H1 (cell line): Measurements from ENCODE around the gene COL11A1. TPM values are rescaled to one million over a fixed set of nuclear protein-coding genes. Genes with fewer than 3 reads are reported as not detected.

ENCODE experiments used
- CTCF ChIA-PET: fragments of 300-600 bp; sonication (Branson Sonifier 250); formaldehyde crosslinking; loops from one replicate; lab custom pipeline; 2021; ENCODE audit not compliant: partially characterized antibody; lab: Charles Lee
- POLR2A ChIA-PET: fragments of 300-600 bp; sonication (Branson Sonifier 250); formaldehyde crosslinking; loops from one replicate; lab custom pipeline; 2021; ENCODE audit warnings: inconsistent platforms; ENCODE audit not compliant: partially characterized antibody; lab: Charles Lee
- DNase-seq, 2 experiments: peaks; one replicate each; pipeline versions ENCODE4 v3.0.0 to v3.0.0-alpha.2; 2010 to 2022; ENCODE audit warnings: low spot score in 2 of 2, low read depth in 1 of 2, mixed read lengths in 1 of 2
- FAIRE-seq: peaks from 2 replicates; lab custom pipeline; 2011; peaks lifted over from hg19 to GRCh38; lab: Jason Lieb, UNC
- H2AFZ ChIP-seq: 2 replicates; pipeline ENCODE4 v1.8.1; 2012; ENCODE audit warnings: low read length, inconsistent platforms
- H2AK5ac ChIP-seq: 2 replicates; pipeline ENCODE4 v1.6.1; 2013; ENCODE audit warnings: low read depth, low read length
- H2BK120ac ChIP-seq: replicated peaks from 2 replicates; pipeline ENCODE3; 2013; ENCODE audit warnings: low read depth, low read length, inconsistent platforms
- H2BK12ac ChIP-seq: 2 replicates; pipeline ENCODE4 v1.6.1; 2013; ENCODE audit warnings: low read depth, low read length
- H2BK15ac ChIP-seq: 2 replicates; pipeline ENCODE4 v1.6.1; 2013; ENCODE audit warnings: low read length
- H2BK20ac ChIP-seq: 2 replicates; pipeline ENCODE4 v1.6.1; 2013; ENCODE audit warnings: low read length
- H2BK5ac ChIP-seq: 2 replicates; pipeline ENCODE4 v1.6.1; 2013; ENCODE audit warnings: low read depth, low read length
- H3K14ac ChIP-seq: 2 replicates; pipeline ENCODE4 v1.6.1; 2013; ENCODE audit warnings: inconsistent platforms; ENCODE audit not compliant: insufficient read length
- H3K18ac ChIP-seq: 2 replicates; pipeline ENCODE4 v1.6.1; 2013; ENCODE audit warnings: low read length; ENCODE audit errors: extremely low read depth
- H3K23ac ChIP-seq: 2 replicates; pipeline ENCODE4 v1.6.1; 2013; ENCODE audit warnings: inconsistent platforms; ENCODE audit not compliant: insufficient read length
- H3K23me2 ChIP-seq: 2 replicates; pipeline ENCODE4 v1.6.1; 2013; ENCODE audit warnings: low read depth, low read length
- H3K27ac ChIP-seq: 2 replicates; pipeline ENCODE4 v1.6.1; 2011; ENCODE audit warnings: low read depth, low read length, inconsistent platforms
- H3K27me3 ChIP-seq, 4 experiments: replicated peaks in 1 of 4; 1 replicate in 1 of 4; 2 replicates in 3 of 4; pipeline versions ENCODE4 v1.6.1 to v1.8.1; 2011 to 2013; ENCODE audit warnings: low read length in 3 of 4, mild to moderate bottlenecking in 3 of 4, inconsistent platforms in 2 of 4, mixed read lengths in 2 of 4, moderate library complexity in 1 of 4; ENCODE audit not compliant: control insufficient read depth in 3 of 4, insufficient read depth in 3 of 4; ENCODE audit errors: extremely low read depth in 1 of 4
- H3K36me3 ChIP-seq, 4 experiments: 2 replicates each; pipeline versions ENCODE4 v1.6.1 to v1.8.1; 2011 to 2013; ENCODE audit warnings: mild to moderate bottlenecking in 4 of 4, low read length in 3 of 4, moderate library complexity in 2 of 4, control low read depth in 1 of 4, inconsistent platforms in 1 of 4; ENCODE audit not compliant: insufficient read depth in 4 of 4, control insufficient read depth in 2 of 4
- H3K4ac ChIP-seq: replicated peaks from 2 replicates; pipeline ENCODE3; 2013; ENCODE audit warnings: low read length, low read depth, mixed read lengths, inconsistent platforms; ENCODE audit not compliant: insufficient read length
- H3K4me1 ChIP-seq, 4 experiments: replicated peaks in 1 of 4; 1 replicate in 1 of 4; 2 replicates in 3 of 4; pipeline versions ENCODE4 v1.6.1 to v1.8.1; 2011 to 2013; ENCODE audit warnings: low read length in 3 of 4, inconsistent platforms in 2 of 4, mixed read lengths in 1 of 4; ENCODE audit not compliant: insufficient read depth in 4 of 4, control insufficient read depth in 3 of 4
- H3K4me2 ChIP-seq, 2 experiments: 2 replicates each; pipeline versions ENCODE4 v1.6.1 to v1.8.1; 2011 to 2013; ENCODE audit warnings: low read depth in 2 of 2, low read length in 2 of 2, control low read depth in 1 of 2, inconsistent platforms in 1 of 2, mild to moderate bottlenecking in 1 of 2; ENCODE audit not compliant: insufficient read depth in 1 of 2
- H3K4me3 ChIP-seq, 4 experiments: fragments of 200-600, 300-600 bp in 1 of 4; sonication (generic), shearing (Covaris generic), sonication (Bioruptor Twin) in 1 of 4; 2 replicates each; pipeline versions ENCODE4 v1.5.1 to v1.8.1; 2011 to 2016; ENCODE audit warnings: low read length in 4 of 4, low read depth in 3 of 4, control low read depth in 2 of 4, inconsistent platforms in 2 of 4, mild to moderate bottlenecking in 2 of 4, mixed read lengths in 1 of 4, moderate library complexity in 1 of 4; ENCODE audit not compliant: insufficient read depth in 2 of 4; ENCODE audit errors: extremely low read depth in 1 of 4
- H3K56ac ChIP-seq: replicated peaks from 2 replicates; pipeline ENCODE3; 2013; ENCODE audit warnings: low read depth, mild to moderate bottlenecking, mixed read lengths, low read length, inconsistent platforms; ENCODE audit not compliant: insufficient read length
- H3K79me1 ChIP-seq: 2 replicates; pipeline ENCODE4 v1.6.1; 2013; ENCODE audit warnings: low read depth, low read length, control low read depth
- H3K79me2 ChIP-seq, 2 experiments: 2 replicates each; pipeline versions ENCODE4 v1.6.1 to v1.8.1; 2012 to 2013; ENCODE audit warnings: low read length in 2 of 2, mild to moderate bottlenecking in 2 of 2, inconsistent platforms in 1 of 2; ENCODE audit not compliant: insufficient read depth in 2 of 2, control insufficient read depth in 1 of 2
- H3K9ac ChIP-seq, 4 experiments: replicated peaks in 1 of 4; 1 replicate in 1 of 4; 2 replicates in 3 of 4; pipeline versions ENCODE4 v1.6.1 to v1.8.1; 2011 to 2013; ENCODE audit warnings: low read depth in 3 of 4, low read length in 3 of 4, control low read depth in 2 of 4, mild to moderate bottlenecking in 2 of 4, moderate library complexity in 2 of 4, inconsistent platforms in 1 of 4; ENCODE audit errors: extremely low read depth in 1 of 4
- H3K9me3 ChIP-seq, 2 experiments: 2 replicates each; pipeline versions ENCODE4 v1.6.1 to v1.8.1; 2012 to 2013; ENCODE audit warnings: mild to moderate bottlenecking in 2 of 2, moderate library complexity in 2 of 2, control low read depth in 1 of 2, inconsistent platforms in 1 of 2, low read depth in 1 of 2, low read length in 1 of 2, mixed read lengths in 1 of 2; ENCODE audit not compliant: insufficient read depth in 2 of 2
- H4K20me1 ChIP-seq, 2 experiments: replicated peaks in 1 of 2; 2 replicates each; pipeline versions ENCODE3 to v1.8.1; 2011 to 2013; ENCODE audit warnings: inconsistent platforms in 2 of 2, low read length in 2 of 2, mild to moderate bottlenecking in 1 of 2; ENCODE audit not compliant: insufficient read depth in 2 of 2, control insufficient read depth in 1 of 2
- H4K5ac ChIP-seq: 2 replicates; pipeline ENCODE4 v1.6.1; 2013; ENCODE audit warnings: low read length, low read depth, mixed read lengths, inconsistent platforms; ENCODE audit not compliant: insufficient read length
- H4K8ac ChIP-seq: 2 replicates; pipeline ENCODE4 v1.8.0; 2013; ENCODE audit warnings: mild to moderate bottlenecking, moderate library complexity, low read length, inconsistent platforms; ENCODE audit not compliant: insufficient read depth; ENCODE audit errors: extremely low read depth
- H4K91ac ChIP-seq: replicated peaks from 2 replicates; pipeline ENCODE3; 2013; ENCODE audit warnings: low read length, mixed read lengths, inconsistent platforms; ENCODE audit not compliant: insufficient read length
- ATF3 ChIP-seq: IDR thresholded peaks from 2 replicates; pipeline ENCODE4 v1.6.1; 2011; ENCODE audit warnings: low read depth, mild to moderate bottlenecking, low read length; ENCODE audit not compliant: insufficient read depth
- CTBP2 ChIP-seq: IDR thresholded peaks from 2 replicates; pipeline ENCODE4 v1.7.0; 2011; ENCODE audit warnings: borderline replicate concordance, mild to moderate bottlenecking, moderate library complexity, mixed read lengths, low read length; ENCODE audit not compliant: insufficient read depth, insufficient read length
- SAP30 ChIP-seq: fragments of 300-600 bp; sonication (generic); IDR thresholded peaks from 2 replicates; pipeline ENCODE4 v1.7.1; 2012; ENCODE audit warnings: low read length, moderate library complexity, mild to moderate bottlenecking, inconsistent platforms; ENCODE audit not compliant: insufficient read depth, insufficient replicate concordance
- USF2 ChIP-seq: IDR thresholded peaks from 2 replicates; pipeline ENCODE4 v1.6.1; 2011; ENCODE audit warnings: low read length, improper control_type of control experiment
- YY1 ChIP-seq: IDR thresholded peaks from 2 replicates; pipeline ENCODE4 v1.6.1; 2011; ENCODE audit warnings: low read depth, mild to moderate bottlenecking, low read length
- ZNF274 ChIP-seq: IDR thresholded peaks from 2 replicates; pipeline ENCODE4 v1.7.0; 2012; ENCODE audit warnings: low read length, borderline replicate concordance; ENCODE audit errors: extremely low read depth
- WGBS, 2 experiments: shearing (Covaris generic) in 1 of 2; methylation state at CpG; one replicate each; pipeline versions ENCODE4 v1.1.6 to v1.1.7; 2013 to 2015; ENCODE audit warnings: low lambda C conversion rate in 2 of 2, mixed read lengths in 2 of 2, inconsistent platforms in 1 of 2, low coverage in 1 of 2, missing lambda C conversion rate in 1 of 2; ENCODE audit not compliant: insufficient replicate concordance in 2 of 2, insufficient coverage in 1 of 2, insufficient read length in 1 of 2; ENCODE audit errors: extremely low coverage in 1 of 2, missing lambda C conversion rate in 1 of 2; 5-methylcytosine and 5-hydroxymethylcytosine counted together
- polyA plus RNA-seq, 7 experiments: library from polyadenylated mRNA; depleted of rRNA in 3 of 7; stranded (reverse) in 5 of 7; unstranded in 2 of 7; fragments of >200 nt in 5 of 7; fragments of 200-250 nt in 2 of 7; gene quantifications; 1 replicate in 5 of 7; 2 replicates in 1 of 7; 4 replicates in 1 of 7; pipeline versions ENCODE4 v1.2.1 to v1.2.3, GENCODE V29; 2011 to 2013; ENCODE audit warnings: missing spikeins in 2 of 7, mixed read lengths in 2 of 7
- total RNA-seq: library from RNA; stranded (reverse); fragmentation: NEBNext Ultra II Directional; extraction: Animal tissue kit (Norgen Biotek cat#: 25700); gene quantifications from 2 replicates; pipeline ENCODE4 v1.2.1, GENCODE V29; 2021

COL11A1 gene
- total and polyA plus RNA-seq, 2 of the 8 experiments (the other 6 are each of a cell fraction or from before 2014, with no cell fraction given): 4.0 to 27.9 TPM

- CTCF ChIA-PET: interaction anchor here (0.9 to 1.3 kb wide), 3 partner anchors 8 to 1515 kb away, joined by 3 read pairs; no protein-coding TSS in a partner anchor
- H2BK15ac ChIP-seq: no peak overlapping the region
- no peaks in the 10 kb centered on the region for H3K79me2 ChIP-seq
- H2BK20ac ChIP-seq: no peak overlapping the region
- no peaks in the 10 kb centered on the region for H3K23me2 ChIP-seq
- no peaks in the 10 kb centered on the region for H4K20me1 ChIP-seq
- H3K4me3 ChIP-seq: no peak overlapping the region
- TF ChIP-seq CTBP2 (no peak), SAP30 (no peak), YY1 (no peak), ATF3 (no peak), ZNF274 (no peak), USF2 (no peak)
- H3K79me1 ChIP-seq: no peaks in the 10 kb centered on the region
- POLR2A ChIA-PET: no interaction called here
- FAIRE-seq: no peak
- 82% methylated on average over 3 of the region's 3 CpGs; no CpG with 5 or more reads in 1 of the 2 experiments for WGBS, 2 experiments
- no peak overlapping the region for H3K18ac ChIP-seq
- no peak overlapping the region for H4K5ac ChIP-seq
- no peaks in the 10 kb centered on the region for H3K9me3 ChIP-seq
- no peak overlapping the region for H3K14ac ChIP-seq
- no peak overlapping the region for H2BK120ac ChIP-seq
- peaks cover 0 to 2% (median 0%) of the 10 kb centered on the region in 4 experiments; a peak in 1 of 7 replicates for H3K27me3 ChIP-seq
- no peak overlapping the region for H2AK5ac ChIP-seq
- H3K36me3 ChIP-seq: no peaks in the 10 kb centered on the region
- H2BK5ac ChIP-seq: no peak overlapping the region
- H3K4me2 ChIP-seq: no peak overlapping the region
- no peak for DNase-seq
- H2AFZ ChIP-seq: no peak overlapping the region
- H4K8ac ChIP-seq: no peak overlapping the region
- H2BK12ac ChIP-seq: no peak overlapping the region
- H4K91ac ChIP-seq: no peak overlapping the region
- H3K56ac ChIP-seq: no peak overlapping the region
- H3K4me1 ChIP-seq: no peaks in the 10 kb centered on the region
- no peak overlapping the region for H3K4ac ChIP-seq
- H3K9ac ChIP-seq: no peak overlapping the region
- no peak overlapping the region for H3K27ac ChIP-seq
- H3K23ac ChIP-seq: no peak overlapping the region
Observed at GRCh38 chr1:103002005-103002404, 106.3 kb downstream of the COL11A1 start.
